Middle frontal gyrus (tissue), 1 donor: ENCODE results near the gene CDK2.

Source experiments
- DNase-seq: peaks from one replicate; pipeline ENCODE4 v3.0.0-alpha.2; 2015; ENCODE audit warnings: low spot score; ENCODE audit errors: extremely low spot score

Gene CDK2

DNA sequence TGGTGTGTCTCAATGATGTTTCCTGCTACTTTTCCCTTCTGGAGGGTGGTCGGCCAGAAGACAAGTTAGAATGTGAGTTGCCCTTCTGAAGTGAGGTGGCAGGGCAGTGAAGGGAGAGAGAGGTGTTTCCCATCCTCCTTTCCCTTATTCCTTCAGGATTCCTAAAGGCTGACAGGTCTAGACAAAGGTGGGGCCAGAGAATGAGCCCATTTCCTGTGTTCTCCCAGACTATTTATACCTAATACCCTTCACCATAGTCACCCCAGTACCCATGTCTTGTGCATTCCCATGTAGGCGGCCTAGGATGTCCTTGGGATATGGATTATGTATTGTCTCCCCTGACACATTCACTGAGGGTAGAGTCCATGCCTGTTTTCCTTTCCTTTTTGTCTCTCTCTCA is 28.6 kb upstream of the CDK2 start:
- no peak for DNase-seq

DNA sequence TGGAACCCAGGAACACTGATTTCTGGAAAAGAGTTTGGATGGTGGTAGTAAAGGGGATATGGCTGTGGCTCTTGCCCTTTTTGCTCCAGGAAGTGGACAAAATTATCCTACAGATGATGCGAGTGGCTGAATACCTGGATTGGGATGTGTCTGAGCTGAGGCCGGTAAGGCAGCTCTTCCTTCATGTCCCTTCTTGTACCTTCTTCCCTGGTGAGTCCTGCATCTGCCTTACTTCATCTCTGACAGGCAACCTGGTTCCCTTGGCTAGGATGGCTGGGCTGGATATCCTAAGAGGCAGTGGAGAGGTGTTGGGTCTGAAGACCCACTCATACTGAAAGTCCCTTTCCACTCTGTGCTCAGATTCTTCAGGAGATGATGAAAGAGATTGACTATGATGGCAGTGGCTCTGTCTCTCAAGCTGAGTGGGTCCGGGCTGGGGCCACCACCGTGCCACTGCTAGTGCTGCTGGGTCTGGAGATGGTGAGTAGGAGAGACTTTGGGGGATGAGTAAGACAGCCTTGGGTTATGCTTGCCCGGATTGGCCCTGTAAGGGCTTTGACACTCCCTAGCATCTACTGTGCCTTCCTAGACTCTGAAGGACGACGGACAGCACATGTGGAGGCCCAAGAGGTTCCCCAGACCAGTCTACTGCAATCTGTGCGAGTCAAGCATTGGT is 27.7 kb upstream of the CDK2 start:
- DNase-seq: no peak

DNA sequence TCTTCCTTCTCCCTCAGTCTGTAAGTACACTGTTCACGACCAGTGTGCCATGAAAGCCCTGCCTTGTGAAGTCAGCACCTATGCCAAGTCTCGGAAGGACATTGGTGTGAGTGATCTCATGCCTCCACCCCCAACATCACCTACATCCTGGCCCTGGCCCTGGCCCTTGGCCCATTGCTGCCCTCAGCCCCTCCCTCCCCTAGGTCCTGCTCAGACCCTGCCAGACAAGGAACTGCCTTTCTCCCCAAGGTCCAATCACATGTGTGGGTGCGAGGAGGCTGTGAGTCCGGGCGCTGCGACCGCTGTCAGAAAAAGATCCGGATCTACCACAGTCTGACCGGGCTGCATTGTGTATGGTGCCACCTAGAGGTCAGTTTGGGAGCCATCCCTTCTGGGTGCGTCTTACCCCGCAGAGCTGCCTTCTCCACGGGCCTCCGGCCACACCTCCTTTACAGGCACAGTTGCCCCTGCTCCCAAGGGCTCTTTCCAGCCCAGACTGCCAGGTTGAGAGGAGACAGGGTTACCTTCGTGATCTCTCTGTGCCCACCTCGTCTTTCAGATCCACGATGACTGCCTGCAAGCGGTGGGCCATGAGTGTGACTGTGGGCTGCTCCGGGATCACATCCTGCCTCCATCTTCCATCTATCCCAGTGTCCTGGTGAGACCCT is 26.4 kb upstream of the CDK2 start:
- peak; percentile 74 for DNase-seq

DNA sequence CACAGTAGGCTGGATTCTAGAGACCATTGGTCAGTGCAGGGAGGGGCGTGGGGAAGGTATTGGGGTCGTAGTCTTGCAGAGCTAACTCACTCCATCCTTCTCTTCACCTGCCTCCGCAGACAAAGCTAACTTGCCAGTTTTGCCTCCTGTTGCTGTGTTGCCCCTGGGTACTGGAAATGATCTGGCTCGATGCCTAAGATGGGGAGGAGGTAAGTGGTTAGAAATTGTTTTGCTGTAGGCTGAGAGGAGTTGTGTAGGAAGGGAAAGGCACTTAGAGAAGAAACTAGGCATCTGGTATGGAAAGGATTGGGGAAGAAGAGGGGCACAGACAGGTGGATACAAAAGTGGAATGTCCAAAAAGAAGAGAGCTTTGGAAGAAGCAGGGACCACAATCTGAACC is 24.6 kb upstream of the CDK2 start:
- DNase-seq: no peak

DNA sequence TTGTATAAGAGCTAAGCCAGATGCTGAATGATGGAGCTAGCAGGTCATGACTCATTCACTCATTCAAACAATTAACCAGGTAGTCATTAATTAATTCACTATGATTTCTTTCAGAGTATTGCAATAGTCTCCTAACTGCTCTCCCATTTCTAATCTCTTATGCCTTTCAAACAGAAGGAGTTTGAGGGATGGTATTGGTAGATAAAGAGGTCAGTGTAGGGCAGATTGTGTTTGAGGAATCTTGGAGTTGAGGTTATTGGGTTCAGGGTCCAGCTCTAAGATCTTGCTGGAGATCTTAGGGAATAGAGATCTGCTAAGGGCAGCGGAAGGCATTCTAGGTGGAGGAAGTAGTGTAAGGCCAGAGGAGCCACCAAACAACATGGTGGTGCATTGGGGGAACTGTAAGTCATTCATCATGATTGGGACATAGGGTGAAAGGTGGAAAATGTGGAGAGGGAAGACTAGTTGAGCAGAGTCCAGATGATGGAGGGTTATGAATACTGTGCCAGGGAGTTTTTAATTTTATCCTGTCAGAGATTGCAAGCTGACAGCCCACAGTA is 24.0 kb upstream of the CDK2 start:
- DNase-seq: no peak

DNA sequence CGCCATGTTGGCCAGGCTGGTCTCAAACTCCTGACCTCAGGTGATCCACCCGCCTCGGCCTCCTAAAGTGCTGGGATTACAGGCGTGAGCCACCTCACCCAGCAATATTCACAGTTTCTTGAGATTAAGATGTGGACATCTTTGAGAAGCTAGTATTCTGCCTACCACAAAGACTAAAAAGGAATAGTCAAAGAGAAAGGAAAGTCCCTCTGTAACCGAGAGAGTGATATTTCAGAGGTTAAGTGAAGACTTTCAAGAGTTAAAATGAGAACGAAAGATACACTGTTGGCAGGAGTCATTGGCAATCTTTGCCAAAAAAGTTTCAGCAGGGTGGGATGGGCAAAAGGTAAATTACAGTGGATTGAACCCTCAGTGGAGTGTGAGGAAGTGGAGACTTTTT is 20.1 kb upstream of the CDK2 start:
- DNase-seq: no peak

DNA sequence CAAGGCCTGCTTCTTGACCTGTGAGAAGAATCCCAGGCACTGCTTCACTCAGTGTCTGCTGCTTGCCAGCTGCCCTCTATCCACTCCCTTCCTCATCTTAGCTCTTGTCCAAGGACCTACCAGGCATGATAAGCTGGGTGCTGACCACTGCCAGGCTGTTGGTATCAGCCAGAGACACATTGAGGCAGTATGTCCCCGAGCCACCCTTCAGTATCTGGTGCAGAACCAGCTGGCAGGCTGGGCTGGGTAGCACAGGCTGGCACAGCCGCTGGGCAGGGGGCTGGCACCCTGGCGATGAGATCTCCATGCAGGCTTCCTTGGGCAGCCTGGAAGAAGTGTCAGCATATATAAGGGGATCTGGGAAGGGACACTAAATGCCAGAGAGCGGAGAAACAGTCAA is 11.3 kb upstream of the CDK2 start:
- DNase-seq: no peak

DNA sequence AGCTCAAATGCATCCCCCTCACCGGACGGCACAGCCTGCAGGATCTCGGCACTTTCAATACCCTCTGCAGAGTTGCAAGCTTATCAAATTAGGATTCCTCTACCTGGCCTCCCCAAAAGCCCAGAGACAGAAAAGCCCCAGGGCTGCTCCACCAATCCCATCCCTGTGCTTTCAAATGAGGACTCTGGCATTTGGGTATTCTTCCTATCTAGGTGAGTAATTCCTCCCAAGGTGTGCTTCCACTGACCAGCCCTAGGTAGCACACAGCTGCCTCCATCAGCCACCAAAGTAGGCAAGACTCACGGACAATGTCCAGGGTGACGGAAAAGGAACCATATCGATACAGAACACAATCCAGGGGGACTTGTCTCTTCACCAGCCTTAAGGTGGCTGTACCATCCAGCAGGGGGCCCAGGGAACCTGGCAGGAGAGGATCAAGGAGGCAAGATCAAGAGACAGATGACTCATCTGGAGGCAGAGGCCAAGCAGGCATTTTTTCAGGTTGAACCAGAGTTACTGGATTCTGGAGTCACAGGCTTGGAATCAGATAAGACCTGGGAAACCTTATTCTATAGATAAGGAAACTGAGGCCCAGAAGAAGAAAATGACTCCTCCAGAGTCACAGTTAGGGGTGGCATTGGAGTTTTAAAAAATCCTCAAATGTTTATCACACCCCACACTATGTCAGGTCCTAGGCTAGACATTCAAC is 10.7 kb upstream of the CDK2 start:
- no peak for DNase-seq

DNA sequence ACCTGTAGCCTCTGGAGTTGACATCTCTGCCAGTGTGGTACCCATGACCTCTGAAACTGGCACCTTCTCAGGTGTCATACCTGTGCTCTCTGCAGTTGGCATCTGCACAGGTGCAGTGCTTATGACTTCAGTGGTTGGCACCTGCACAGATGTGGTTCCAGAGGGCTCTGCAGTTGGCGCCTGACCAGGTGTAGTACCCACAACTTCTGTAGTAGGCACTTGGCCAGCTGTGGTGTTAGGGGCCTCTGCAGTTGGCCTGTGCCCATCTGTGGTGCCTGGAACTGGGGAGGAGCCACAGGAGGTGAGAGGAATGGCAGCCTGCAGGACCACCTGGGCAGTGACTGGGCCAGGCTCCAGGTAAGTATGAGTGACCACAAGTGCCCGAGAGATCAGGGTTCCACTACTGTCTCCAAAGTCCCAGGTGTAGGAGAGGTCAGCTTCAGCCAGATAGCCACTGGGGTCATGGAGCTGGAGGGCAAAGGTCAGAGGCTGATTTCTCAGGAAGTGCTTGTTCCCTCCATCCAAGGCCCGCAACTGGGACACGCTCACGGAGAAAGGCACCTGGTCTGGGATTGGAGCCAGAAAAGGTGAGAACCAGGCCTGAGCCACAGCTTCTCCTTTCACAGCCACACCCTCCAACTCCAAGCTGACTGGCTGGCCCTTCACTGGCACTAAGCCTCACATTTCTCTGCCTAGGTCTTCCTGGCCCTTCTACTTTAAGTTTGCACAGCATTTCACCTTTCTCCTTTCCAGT is 9.3 kb upstream of the CDK2 start:
- no peak for DNase-seq

DNA sequence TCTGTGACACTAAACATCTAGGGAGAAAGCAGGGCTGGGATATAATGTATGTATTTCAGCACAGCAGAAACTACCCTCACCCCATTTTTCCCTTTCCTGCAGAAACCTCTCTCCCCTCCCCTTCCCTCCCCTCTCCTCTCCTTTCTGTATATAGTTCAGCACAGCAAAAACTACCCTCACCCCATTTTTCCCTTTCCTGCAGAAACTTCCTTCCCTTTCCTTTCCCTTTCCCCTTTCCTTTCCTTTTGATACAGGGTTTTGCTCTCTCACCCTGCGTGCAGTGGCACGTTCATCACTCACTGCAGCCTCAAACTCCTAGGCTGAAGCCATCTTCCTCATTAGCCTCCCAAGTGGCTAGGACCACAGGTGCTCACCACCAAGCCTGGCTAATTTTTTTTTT is 2.9 kb upstream of the CDK2 start:
- DNase-seq: no peak

DNA sequence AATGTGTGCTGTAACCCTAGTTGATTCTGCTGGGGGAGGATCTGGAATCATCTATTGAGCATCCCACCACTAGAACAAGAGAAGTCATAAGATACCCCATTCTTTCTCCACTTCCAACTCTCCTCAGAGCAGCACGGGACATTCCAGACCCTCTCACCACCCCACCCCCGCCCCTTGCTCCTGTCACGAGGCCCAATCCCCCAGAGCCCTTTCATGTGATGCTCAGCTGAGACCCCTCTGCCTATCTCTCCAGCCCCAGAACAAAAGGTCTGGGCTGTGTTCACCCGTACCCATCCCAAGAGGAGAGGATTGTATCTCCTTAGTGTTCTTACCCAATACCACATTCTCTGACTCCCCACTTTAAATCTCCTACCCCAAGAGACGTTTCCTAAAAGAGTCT is 1.4 kb upstream of the CDK2 start:
- DNase-seq: no peak

DNA sequence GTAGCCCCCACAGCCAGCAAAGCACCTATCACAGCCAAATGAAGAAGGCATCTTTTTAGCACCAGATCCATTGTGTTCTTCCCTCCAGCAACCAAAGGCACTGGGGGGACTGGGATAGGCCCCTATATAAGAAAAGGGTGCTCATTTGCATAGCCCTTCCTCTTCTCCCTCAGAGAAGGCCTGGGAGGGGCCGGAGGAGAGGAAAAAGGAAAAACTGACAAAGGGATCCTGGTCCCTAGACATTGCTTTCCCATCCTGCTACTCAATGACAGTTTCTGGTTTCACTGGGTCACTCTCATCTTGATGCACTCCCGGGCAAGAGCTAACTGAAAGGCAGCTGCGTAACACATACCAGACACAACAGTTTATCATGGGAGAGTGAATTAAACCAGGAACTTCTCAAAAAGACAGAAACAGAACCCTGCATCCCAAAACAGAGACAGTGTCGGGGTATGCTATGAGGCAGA is 656 bp upstream of the CDK2 start, which contains the start of gene PMEL:
TSS of gene PMEL (minus strand) at position 102 of the 467 bp plus-strand sequence. CDS start at position 71, 31 bp downstream.
- no peak for DNase-seq

DNA sequence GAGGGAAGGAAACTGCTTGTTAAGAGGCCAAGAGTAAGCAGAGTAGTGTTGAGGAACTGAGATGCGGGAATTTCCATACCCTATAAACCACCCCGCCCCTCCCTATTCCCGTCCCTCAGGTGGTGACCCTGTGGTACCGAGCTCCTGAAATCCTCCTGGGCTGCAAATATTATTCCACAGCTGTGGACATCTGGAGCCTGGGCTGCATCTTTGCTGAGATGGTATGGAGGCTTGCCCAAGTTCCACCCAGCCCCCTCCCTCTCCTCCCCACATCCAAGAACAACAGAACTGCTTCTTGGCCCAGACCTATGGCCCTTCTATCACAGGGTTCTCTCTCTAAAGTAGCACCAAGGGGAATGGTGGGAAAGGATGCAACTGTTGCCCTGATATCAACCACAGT is 2.7 kb downstream of the CDK2 start:
- DNase-seq: no peak

DNA sequence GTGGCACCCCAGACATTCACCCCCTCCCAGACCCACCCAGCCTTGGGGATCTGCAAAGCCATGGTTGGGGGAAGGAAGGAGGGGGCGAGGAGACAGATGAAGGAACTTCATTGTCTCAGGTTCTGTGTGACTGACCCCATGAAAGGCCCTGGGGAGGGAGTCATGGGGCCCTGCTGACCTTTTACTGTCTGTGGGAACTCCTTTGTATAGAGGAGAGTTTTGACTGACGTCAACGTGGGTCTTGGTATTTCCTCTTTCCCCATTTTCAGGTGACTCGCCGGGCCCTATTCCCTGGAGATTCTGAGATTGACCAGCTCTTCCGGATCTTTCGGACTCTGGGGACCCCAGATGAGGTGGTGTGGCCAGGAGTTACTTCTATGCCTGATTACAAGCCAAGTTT is 4.1 kb downstream of the CDK2 start:
- DNase-seq: no peak

DNA sequence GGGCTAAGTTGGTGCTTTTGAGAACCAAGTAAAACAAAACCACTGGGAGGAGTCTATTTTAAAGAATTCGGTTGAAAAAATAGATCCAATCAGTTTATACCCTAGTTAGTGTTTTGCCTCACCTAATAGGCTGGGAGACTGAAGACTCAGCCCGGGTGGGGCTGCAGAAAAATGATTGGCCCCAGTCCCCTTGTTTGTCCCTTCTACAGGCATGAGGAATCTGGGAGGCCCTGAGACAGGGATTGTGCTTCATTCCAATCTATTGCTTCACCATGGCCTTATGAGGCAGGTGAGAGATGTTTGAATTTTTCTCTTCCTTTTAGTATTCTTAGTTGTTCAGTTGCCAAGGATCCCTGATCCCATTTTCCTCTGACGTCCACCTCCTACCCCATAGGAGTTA is 5.4 kb downstream of the CDK2 start:
- DNase-seq: no peak

DNA sequence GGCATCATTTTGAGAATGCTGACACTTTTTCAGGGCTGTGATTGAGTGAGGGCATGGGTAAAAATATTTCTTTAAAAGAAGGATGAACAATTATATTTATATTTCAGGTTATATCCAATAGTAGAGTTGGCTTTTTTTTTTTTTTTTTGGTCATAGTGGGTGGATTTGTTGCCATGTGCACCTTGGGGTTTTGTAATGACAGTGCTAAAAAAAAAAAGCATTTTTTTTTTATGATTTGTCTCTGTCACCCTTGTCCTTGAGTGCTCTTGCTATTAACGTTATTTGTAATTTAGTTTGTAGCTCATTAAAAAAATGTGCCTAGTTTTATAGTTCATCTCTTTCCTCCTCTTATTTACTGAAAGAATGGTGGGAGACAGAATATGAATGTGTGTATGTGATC is 5.8 kb downstream of the CDK2 start:
- no peak for DNase-seq

DNA sequence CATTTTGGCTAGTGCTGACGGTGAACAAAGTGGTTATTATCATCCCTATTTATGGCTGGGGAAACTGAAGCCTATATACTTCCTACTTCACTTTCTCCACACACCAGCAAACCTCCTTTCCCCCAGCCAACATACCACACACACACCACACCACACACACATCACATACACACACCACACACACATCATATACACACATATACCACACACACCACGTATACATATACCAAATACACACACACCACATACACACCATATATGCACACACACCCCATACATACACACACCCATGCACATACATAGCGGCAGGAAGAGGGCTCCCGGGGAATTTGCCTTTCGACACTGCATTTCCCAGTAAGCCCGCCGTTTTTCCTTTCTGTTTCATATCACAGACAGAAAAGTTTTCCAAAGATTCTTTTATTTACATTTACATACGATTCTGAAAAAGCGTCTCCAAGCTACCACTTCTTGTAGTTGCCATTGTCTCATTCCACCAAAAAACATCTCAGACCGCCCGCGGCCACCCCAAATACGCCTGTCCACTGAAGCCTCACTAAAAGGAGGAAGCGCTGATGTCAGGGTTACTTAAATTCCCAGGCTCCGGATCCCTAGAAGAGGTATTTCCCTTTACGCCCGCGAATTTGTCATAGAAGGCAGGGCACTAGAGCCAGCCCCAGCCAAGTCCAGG is 6.4 kb downstream of the CDK2 start:
- DNase-seq: no peak

DNA sequence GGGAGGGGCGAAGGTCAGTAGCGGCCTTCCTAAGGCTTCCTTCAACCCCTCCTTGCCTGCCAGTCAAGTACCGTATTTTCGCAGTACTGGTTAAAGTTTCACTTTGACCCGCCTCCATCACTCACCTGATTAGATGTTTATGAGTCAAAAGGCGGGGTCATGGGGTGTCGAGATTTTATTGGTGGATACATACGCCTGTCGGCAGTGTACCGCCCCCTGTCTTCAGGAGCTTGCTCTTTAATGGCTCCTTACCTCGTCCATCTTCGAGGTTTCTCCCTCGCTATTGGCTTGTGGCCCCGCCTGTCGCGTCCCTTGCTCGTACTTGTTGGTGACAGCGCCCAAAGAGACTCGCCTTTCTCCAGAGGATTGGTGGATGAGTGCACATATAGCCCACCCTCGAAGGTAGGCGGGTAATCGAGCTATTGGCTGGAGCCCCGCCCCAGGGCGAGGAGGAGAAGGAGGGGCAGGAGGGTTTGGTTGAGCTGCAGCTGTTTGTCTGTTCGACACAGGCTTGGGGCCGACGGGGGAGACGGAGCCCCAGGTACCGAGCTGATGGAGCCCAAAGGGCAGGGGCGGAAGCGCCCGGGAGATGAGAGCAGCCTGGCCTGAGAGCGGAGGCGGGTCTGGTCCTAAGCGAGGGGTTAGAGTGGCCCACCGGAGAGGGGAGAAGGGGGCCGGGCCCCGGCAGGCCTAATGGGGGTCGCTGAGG is 7.1 kb downstream of the CDK2 start, which contains the start of gene RAB5B:
TSS of gene RAB5B (plus strand) at position 480 of the 709 bp plus-strand sequence. CDS start 12,883 bp downstream, outside the sequence.
- peak; percentile 100 for DNase-seq

DNA sequence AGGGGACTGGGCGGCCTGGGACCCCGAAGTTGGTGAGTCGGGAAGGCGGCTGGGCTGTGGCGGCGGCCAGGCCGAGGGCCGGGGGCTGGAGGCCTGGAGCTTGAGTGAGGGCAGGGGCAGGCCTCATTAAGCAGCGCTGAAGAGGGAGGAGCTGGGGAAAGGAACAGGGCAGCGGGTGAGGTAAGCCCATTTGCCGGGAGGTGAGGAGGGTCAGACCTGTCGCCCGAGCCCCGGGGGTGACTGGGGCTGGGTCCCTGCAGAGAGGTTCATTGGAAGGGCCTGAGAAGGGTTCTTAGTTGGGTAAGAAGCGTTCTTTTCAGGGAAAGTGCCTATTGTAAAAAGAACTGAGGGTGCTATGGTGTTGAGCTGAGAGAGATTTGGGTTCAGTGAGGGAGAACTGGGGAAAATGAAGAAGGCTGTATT is 7.7 kb downstream of the CDK2 start:
- no peak for DNase-seq

DNA sequence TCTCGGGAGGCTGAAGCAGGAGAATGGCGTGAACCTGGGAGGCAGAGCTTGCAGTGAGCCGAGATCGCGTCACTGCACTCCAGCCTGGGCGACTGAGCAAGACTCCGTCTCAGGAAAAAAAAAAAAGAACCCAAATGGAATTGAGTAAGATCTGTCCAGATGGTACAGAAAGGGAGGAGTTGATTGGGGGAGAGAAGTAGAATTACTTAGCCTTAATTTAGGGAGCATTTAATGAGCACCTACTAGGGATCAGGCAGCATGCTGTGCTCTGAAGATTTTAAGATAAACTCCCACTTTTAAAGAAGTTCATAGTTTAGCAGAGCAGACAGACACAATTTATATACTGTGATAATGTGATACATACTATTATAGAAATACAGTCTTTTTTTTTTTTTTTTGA is 11.8 kb downstream of the CDK2 start:
- no peak for DNase-seq
